CD4-positive, CD25-positive, alpha-beta regulatory T cell (primary cell): ENCODE data around the gene RARRES2. TPM values are rescaled to one million over a fixed set of nuclear protein-coding genes. Genes with fewer than 3 reads are reported as not detected.
"Not testable (repeated sequence)": the region's sequence is repeated elsewhere in the genome, so short reads cannot be mapped to it uniquely, and the experiment has no call there.

ENCODE experiments used
- ATAC-seq, 2 donors: fragments of 150-1000 bp; cut with Tn5 transposase; one replicate each; pipeline ENCODE4 v1.10.0; 2021; ENCODE audit warnings: low read depth in 2 of 2, moderate number of reproducible peaks in 2 of 2, moderate library complexity in 1 of 2
- DNase-seq, 3 donors: peaks; one replicate each; pipeline versions ENCODE4 v3.0.0 to v3.0.0-alpha.2; 2012 to 2022; ENCODE audit warnings: mixed read lengths in 1 of 3
- H3K27ac ChIP-seq: one replicate; pipeline ENCODE4 v1.7.0; 2013; ENCODE audit warnings: mild to moderate bottlenecking, low read length; ENCODE audit not compliant: insufficient read depth, poor library complexity, severe bottlenecking
- H3K27me3 ChIP-seq: one replicate; pipeline ENCODE4 v1.7.0; 2013; ENCODE audit warnings: low read length; ENCODE audit not compliant: control insufficient read depth, insufficient read depth
- H3K36me3 ChIP-seq: one replicate; pipeline ENCODE4 v1.7.0; 2013; ENCODE audit warnings: mild to moderate bottlenecking, low read length, moderate library complexity; ENCODE audit not compliant: control insufficient read depth, insufficient read depth
- H3K4me1 ChIP-seq: 2 replicates; pipeline ENCODE4 v1.7.0; 2013; ENCODE audit warnings: mild to moderate bottlenecking, low read length; ENCODE audit not compliant: insufficient read depth, control insufficient read depth, poor library complexity, severe bottlenecking
- H3K4me3 ChIP-seq: one replicate; pipeline ENCODE4 v1.7.0; 2013; ENCODE audit warnings: low read depth, mild to moderate bottlenecking, low read length, moderate library complexity
- H3K9me3 ChIP-seq, 2 experiments: 1 replicate in 1 of 2; 2 replicates in 1 of 2; pipeline ENCODE4 v1.7.0; 2013; ENCODE audit warnings: low read length in 2 of 2, mild to moderate bottlenecking in 1 of 2, moderate library complexity in 1 of 2; ENCODE audit not compliant: control insufficient read depth in 2 of 2
- H3K27ac Mint-ChIP-seq, 3 donors: one replicate each; pipeline ENCODE4 v1.8.0; 2020 to 2022; ENCODE audit warnings: mild to moderate bottlenecking in 3 of 3, mixed read lengths in 3 of 3, moderate library complexity in 2 of 3
- H3K27me3 Mint-ChIP-seq: one replicate; pipeline ENCODE4 v1.8.0; 2022; ENCODE audit warnings: mild to moderate bottlenecking, mixed read lengths
- H3K36me3 Mint-ChIP-seq: one replicate; pipeline ENCODE4 v1.8.0; 2020; ENCODE audit warnings: mixed read lengths
- H3K4me1 Mint-ChIP-seq, 4 donors: one replicate each; pipeline ENCODE4 v1.8.0; 2020 to 2022; ENCODE audit warnings: mixed read lengths in 4 of 4, mild to moderate bottlenecking in 1 of 4
- H3K4me3 Mint-ChIP-seq, 4 donors: one replicate each; pipeline ENCODE4 v1.8.0; 2020 to 2022; ENCODE audit warnings: mild to moderate bottlenecking in 4 of 4, mixed read lengths in 4 of 4, moderate library complexity in 3 of 4
- H3K9me3 Mint-ChIP-seq, 7 donors: one replicate each; pipeline ENCODE4 v1.8.0; 2020 to 2022; ENCODE audit warnings: mixed read lengths in 7 of 7, mild to moderate bottlenecking in 3 of 7, moderate library complexity in 2 of 7
- polyA plus RNA-seq, 4 donors: library from polyadenylated mRNA; unstranded; fragments of 300-500 nt; fragmentation: Illumina TruSeq; gene quantifications; one replicate each; pipeline ENCODE4 v1.2.3, GENCODE V29; 2021
- total RNA-seq: library from RNA; stranded (reverse); gene quantifications from one replicate; pipeline ENCODE4 v1.2.3, GENCODE V29; 2022

RARRES2 gene
- total and polyA plus RNA-seq, 5 donors from 2014 or later, result not detected

DNA sequence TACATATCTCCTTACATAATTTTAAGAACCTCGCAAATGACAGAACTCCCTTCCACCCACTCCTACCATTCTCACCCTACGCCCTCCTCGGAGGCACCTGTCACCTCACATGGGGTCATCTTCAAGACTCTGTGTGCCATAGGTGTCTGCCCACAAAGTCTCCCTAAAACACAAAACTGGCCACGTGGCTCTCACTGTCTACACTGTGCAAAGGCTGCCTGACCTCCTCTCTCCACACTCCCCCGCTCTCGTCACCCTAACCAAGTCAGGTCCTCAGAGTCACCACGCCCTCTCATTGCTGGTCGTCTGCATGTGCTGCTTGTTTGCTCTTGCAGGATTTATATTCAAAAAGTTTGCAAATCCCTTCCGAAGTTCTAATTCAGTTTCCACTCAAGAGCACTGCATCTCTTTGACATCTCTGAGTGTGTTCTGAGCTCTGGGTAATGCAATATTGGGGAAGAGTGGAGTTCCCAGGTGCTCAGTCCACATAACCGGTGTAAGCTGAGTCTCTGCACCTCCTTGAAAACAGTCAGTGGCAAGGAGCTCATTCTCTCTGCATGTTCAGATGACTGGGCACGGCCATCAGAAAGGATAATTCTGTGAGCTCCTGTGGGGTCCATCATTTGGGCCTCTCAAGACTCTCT, 36.0 kb downstream of the RARRES2 start:
- not testable (repeated sequence) for H3K27me3 Mint-ChIP-seq, H3K9me3 ChIP-seq, H3K4me3 ChIP-seq, H3K36me3 ChIP-seq, DNase-seq, H3K4me1 Mint-ChIP-seq, H3K9me3 Mint-ChIP-seq, H3K4me3 Mint-ChIP-seq, H3K27ac ChIP-seq, ATAC-seq, H3K36me3 Mint-ChIP-seq, H3K27ac Mint-ChIP-seq, H3K27me3 ChIP-seq, H3K4me1 ChIP-seq

- not testable (repeated sequence) for DNase-seq, ATAC-seq, H3K27ac Mint-ChIP-seq, H3K27me3 ChIP-seq, H3K4me3 Mint-ChIP-seq, H3K36me3 Mint-ChIP-seq, H3K27me3 Mint-ChIP-seq, H3K27ac ChIP-seq, H3K4me1 Mint-ChIP-seq, H3K4me1 ChIP-seq, H3K9me3 Mint-ChIP-seq, H3K4me3 ChIP-seq, H3K36me3 ChIP-seq, H3K9me3 ChIP-seq
Measured at GRCh38 chr7:150304499-150305258, 36.8 kb downstream of the RARRES2 start.

- H3K4me1 Mint-ChIP-seq, H3K27ac ChIP-seq, H3K9me3 ChIP-seq, DNase-seq, H3K27ac Mint-ChIP-seq, H3K4me3 Mint-ChIP-seq, H3K27me3 Mint-ChIP-seq, ATAC-seq, H3K4me1 ChIP-seq, H3K9me3 Mint-ChIP-seq, H3K27me3 ChIP-seq, H3K36me3 Mint-ChIP-seq, H3K4me3 ChIP-seq, H3K36me3 ChIP-seq: not testable (repeated sequence)
Measured at GRCh38 chr7:150302908-150303310, 38.5 kb downstream of the RARRES2 start.

DNA sequence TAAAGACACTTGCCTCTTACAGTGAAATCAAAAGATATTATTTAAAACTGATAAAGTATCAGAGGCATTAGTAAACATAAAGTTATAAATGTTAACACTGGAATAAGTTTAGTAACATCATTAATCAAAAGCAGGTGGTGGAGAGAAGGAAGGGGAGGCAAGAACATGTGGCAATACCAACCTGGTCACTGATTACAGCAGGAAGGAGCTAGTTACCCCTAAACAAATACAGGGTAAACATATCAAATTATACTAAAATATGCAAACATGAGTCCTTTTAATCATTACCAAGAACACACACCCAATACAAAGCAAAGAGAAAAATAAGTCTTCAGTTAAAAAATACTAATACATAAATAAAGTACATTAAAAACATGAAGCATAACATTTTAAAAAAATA, 43.5 kb downstream of the RARRES2 start:
- H3K4me1 ChIP-seq, H3K27me3 Mint-ChIP-seq, H3K27me3 ChIP-seq, DNase-seq, H3K27ac Mint-ChIP-seq, H3K9me3 ChIP-seq, H3K36me3 Mint-ChIP-seq, H3K4me3 ChIP-seq, ATAC-seq, H3K4me3 Mint-ChIP-seq, H3K4me1 Mint-ChIP-seq, H3K9me3 Mint-ChIP-seq, H3K36me3 ChIP-seq, H3K27ac ChIP-seq: not testable (repeated sequence)

GRCh38 chr7:150296802-150297201, 44.6 kb downstream of the RARRES2 start:
- not testable (repeated sequence) for H3K4me3 ChIP-seq, H3K4me3 Mint-ChIP-seq, H3K36me3 Mint-ChIP-seq, H3K27ac ChIP-seq, DNase-seq, H3K9me3 Mint-ChIP-seq, H3K27ac Mint-ChIP-seq, H3K9me3 ChIP-seq, H3K36me3 ChIP-seq, H3K4me1 Mint-ChIP-seq, ATAC-seq, H3K27me3 ChIP-seq, H3K4me1 ChIP-seq, H3K27me3 Mint-ChIP-seq

GRCh38 chr7:150295614-150296013, 45.8 kb downstream of the RARRES2 start:
- peak overlapping the region in 1 of 4 donors; percentile 13 for H3K4me3 Mint-ChIP-seq
- ATAC-seq, H3K27ac ChIP-seq: not testable (repeated sequence)

GRCh38 chr7:150295027-150295426, 46.4 kb downstream of the RARRES2 start:
- H3K4me1 Mint-ChIP-seq, H3K4me3 ChIP-seq, H3K27me3 Mint-ChIP-seq, DNase-seq, H3K9me3 Mint-ChIP-seq, ATAC-seq, H3K36me3 Mint-ChIP-seq, H3K4me3 Mint-ChIP-seq, H3K36me3 ChIP-seq, H3K4me1 ChIP-seq, H3K27ac ChIP-seq, H3K27me3 ChIP-seq, H3K27ac Mint-ChIP-seq, H3K9me3 ChIP-seq: not testable (repeated sequence)

More at GRCh38 chr7:150295614-150296013, 45.8 kb downstream of the RARRES2 start:
- not testable (repeated sequence) for H3K4me1 Mint-ChIP-seq, H3K9me3 ChIP-seq, H3K27ac Mint-ChIP-seq, H3K4me1 ChIP-seq, H3K27me3 ChIP-seq, H3K27me3 Mint-ChIP-seq, H3K9me3 Mint-ChIP-seq, H3K36me3 ChIP-seq, H3K4me3 ChIP-seq, H3K36me3 Mint-ChIP-seq, DNase-seq

DNA sequence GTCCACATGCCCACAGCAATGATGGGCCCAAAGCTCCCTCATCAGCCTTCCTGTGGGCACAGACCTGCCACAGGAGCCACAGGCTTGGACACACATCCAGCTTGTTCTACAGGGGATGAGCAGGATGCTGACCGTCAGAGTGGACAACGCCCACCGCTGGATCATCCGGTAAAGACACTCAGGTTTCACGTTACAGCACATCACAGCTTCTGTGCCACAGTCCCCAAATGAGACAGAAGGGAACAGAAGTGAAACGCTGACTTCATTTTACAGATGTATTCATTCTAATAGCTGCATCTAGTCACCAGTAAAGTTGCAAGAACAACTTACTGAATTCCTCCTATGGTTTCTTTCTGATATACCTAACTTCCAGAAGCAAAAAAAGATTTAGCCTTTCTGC, 51.1 kb downstream of the RARRES2 start:
- not testable (repeated sequence) for H3K27me3 Mint-ChIP-seq, H3K4me3 ChIP-seq, H3K27me3 ChIP-seq, H3K36me3 Mint-ChIP-seq, H3K4me3 Mint-ChIP-seq, H3K9me3 Mint-ChIP-seq, ATAC-seq, H3K36me3 ChIP-seq, H3K4me1 ChIP-seq, H3K9me3 ChIP-seq, H3K4me1 Mint-ChIP-seq, DNase-seq, H3K27ac ChIP-seq, H3K27ac Mint-ChIP-seq
